Measurements from ENCODE around the gene CYS1. TPM values are rescaled to one million over a fixed set of nuclear protein-coding genes. Genes with fewer than 3 reads are reported as not detected.

The CYS1 gene
- total RNA-seq, 1 donor from 2014 or later, result 0.56 TPM

- no peak for TF ChIP-seq CTCF (IDR thresholded peaks at IDR 0.05)
- TF ChIP-seq EZH2phosphoT487 (IDR thresholded peaks at IDR 0.05), result no peak
- TF ChIP-seq EZH2 (IDR thresholded peaks at IDR 0.05), result no peak
- H3K4me3 Mint-ChIP-seq, result no peak overlapping the region
Observed at GRCh38 chr2:10038716-10039115, 41.5 kb downstream of the CYS1 start.

GRCh38 chr2:10038123-10038522, 42.1 kb downstream of the CYS1 start:
- H3K4me2 ChIP-seq, result no peak overlapping the region
- H3K36me3 Mint-ChIP-seq, result no peaks in the 10 kb centered on the region
- TF ChIP-seq EZH2phosphoT487 (IDR thresholded peaks at IDR 0.05) (no peak), CTCF (IDR thresholded peaks at IDR 0.05) (no peak), EZH2 (IDR thresholded peaks at IDR 0.05) (no peak)
- no peaks in the 10 kb centered on the region for H4K20me1 ChIP-seq (ENCODE audit: low read depth)
- H3K4me3 ChIP-seq, result no peak overlapping the region
- H3K27me3 ChIP-seq, result peaks cover 29% of the 10 kb centered on the region
- DNase-seq (ENCODE audit: low spot score), result no peak
- H3K79me2 ChIP-seq (ENCODE audit: low read depth), result no peaks in the 10 kb centered on the region
- H3K27ac Mint-ChIP-seq, result no peak overlapping the region
- no peaks in the 10 kb centered on the region for H3K36me3 ChIP-seq
- no peak overlapping the region for H3K4me3 Mint-ChIP-seq
- peaks cover 2% of the 10 kb centered on the region for H3K9me3 Mint-ChIP-seq
- H2AFZ ChIP-seq (replicated peaks), result no peak overlapping the region
- no peak overlapping the region for H3K27ac ChIP-seq
- H3K27me3 Mint-ChIP-seq (ENCODE audit: insufficient read depth, low read depth), result peaks cover 20% of the 10 kb centered on the region
- H3K4me1 Mint-ChIP-seq, result peaks cover 33% of the 10 kb centered on the region
- H3K9me3 ChIP-seq (ENCODE audit: low read depth), result no peaks in the 10 kb centered on the region
- H3F3A ChIP-seq (ENCODE audit: low read depth), result peaks cover 12% of the 10 kb centered on the region
- peaks cover 3% of the 10 kb centered on the region for H3K4me1 ChIP-seq
- H3K9ac ChIP-seq, result no peak overlapping the region

More at GRCh38 chr2:10038716-10039115, 41.5 kb downstream of the CYS1 start:
- no peak overlapping the region for H3K27ac ChIP-seq
- no peaks in the 10 kb centered on the region for H4K20me1 ChIP-seq (ENCODE audit: low read depth)
- H3K36me3 ChIP-seq, result no peaks in the 10 kb centered on the region
- DNase-seq (ENCODE audit: low spot score), result no peak
- no peak overlapping the region for H3K9ac ChIP-seq
- no peaks in the 10 kb centered on the region for H3K79me2 ChIP-seq (ENCODE audit: low read depth)
- no peaks in the 10 kb centered on the region for H3K9me3 ChIP-seq (ENCODE audit: low read depth)
- Mint-ChIP-seq H3K9me3 (peaks cover 2% of the 10 kb centered on the region), H3K36me3 (no peaks in the 10 kb centered on the region), H3K27ac (no peak overlapping the region), H3K4me1 (peaks cover 31% of the 10 kb centered on the region), H3K27me3 (ENCODE audit: insufficient read depth, low read depth) (peaks cover 18% of the 10 kb centered on the region)
- no peak overlapping the region for H3K4me2 ChIP-seq
- H3F3A ChIP-seq (ENCODE audit: low read depth), result peaks cover 12% of the 10 kb centered on the region
- H3K27me3 ChIP-seq, result peaks cover 29% of the 10 kb centered on the region
- peaks cover 3% of the 10 kb centered on the region for H3K4me1 ChIP-seq
- H3K4me3 ChIP-seq, result no peak overlapping the region
- H2AFZ ChIP-seq (replicated peaks), result no peak overlapping the region

GRCh38 chr2:10036095-10036884, 43.9 kb downstream of the CYS1 start:
- Mint-ChIP-seq H3K4me1 (peaks cover 21% of the 10 kb centered on the region), H3K36me3 (no peaks in the 10 kb centered on the region), H3K4me3 (no peak overlapping the region), H3K27me3 (ENCODE audit: insufficient read depth, low read depth) (peaks cover 15% of the 10 kb centered on the region), H3K9me3 (peaks cover 2% of the 10 kb centered on the region), H3K27ac (no peak overlapping the region)
- Histone ChIP-seq H4K20me1 (ENCODE audit: low read depth) (no peaks in the 10 kb centered on the region), H3K4me3 (no peak overlapping the region), H3K9ac (no peak overlapping the region), H3K36me3 (no peaks in the 10 kb centered on the region), H3K79me2 (ENCODE audit: low read depth) (no peaks in the 10 kb centered on the region), H3K9me3 (ENCODE audit: low read depth) (no peaks in the 10 kb centered on the region), H3K4me2 (no peak overlapping the region), H3K27ac (no peak overlapping the region), H2AFZ (replicated peaks) (no peak overlapping the region), H3K4me1 (no peaks in the 10 kb centered on the region), H3F3A (ENCODE audit: low read depth) (peaks cover 3% of the 10 kb centered on the region), H3K27me3 (peaks cover 13% of the 10 kb centered on the region)
- DNase-seq (ENCODE audit: low spot score), result peak; percentile 42
- TF ChIP-seq CTCF (IDR thresholded peaks at IDR 0.05) (peak; percentile 47), EZH2 (IDR thresholded peaks at IDR 0.05) (no peak)
